ENCODE data around the gene ALDH3A2.

ALDH3A2 gene

GRCh38 chr17:19648475-19649273 is at the start of gene ALDH3A2:
ALDH3A2 (plus strand) TSS chr17:19648751; CDS start chr17:19648972, 221 bp downstream.
- H3K27ac ChIP-seq (ENCODE audit: low read length) = no peak within 1 kb of the TSS
- H3K4me3 ChIP-seq (ENCODE audit: low read depth in 1 of 2, low read length in 2 of 2) = no peak within 1 kb of the TSS

GRCh38 chr17:19610311-19610710 is 38.2 kb upstream of the ALDH3A2 start:
- Histone ChIP-seq H3K27me3 (ENCODE audit: insufficient read depth, low read length, poor library complexity) (peaks cover 7% of the 10 kb centered on the region), H3K4me1 (ENCODE audit: insufficient read depth, low read length) (no peaks in the 10 kb centered on the region), H3K4me2 (ENCODE audit: insufficient read depth, low read length) (no peak overlapping the region), H3K9me3 (ENCODE audit: insufficient read depth, low read length, severe bottlenecking) (no peaks in the 10 kb centered on the region), H3K4me3 (ENCODE audit: low read depth in 1 of 2, low read length in 2 of 2) (no peak overlapping the region), H3K36me3 (ENCODE audit: insufficient read depth, low read length) (no peaks in the 10 kb centered on the region), H3K79me2 (ENCODE audit: insufficient read depth, low read length) (no peaks in the 10 kb centered on the region), H3K9ac (ENCODE audit: low read depth, low read length) (no peak overlapping the region), H2AFZ (ENCODE audit: low read depth, low read length) (no peak overlapping the region), H3K27ac (ENCODE audit: low read length) (no peak overlapping the region), H4K20me1 (ENCODE audit: insufficient read depth, low read length) (no peaks in the 10 kb centered on the region)
- ATAC-seq (ENCODE audit: insufficient read depth, low read depth) (no peak), DNase-seq (no peak)
- TF ChIP-seq EZH2 (IDR thresholded peaks at IDR 0.05; ENCODE audit: borderline replicate concordance, low read depth, low read length, severe bottlenecking) (no peak), CTCF (IDR thresholded peaks at IDR 0.05; ENCODE audit: borderline replicate concordance, extremely low read depth, low read length, poor library complexity, severe bottlenecking) (no peak)

More at GRCh38 chr17:19648475-19649273, at the start of gene ALDH3A2:
- no peaks in the 10 kb centered on the region for H3K79me2 ChIP-seq (ENCODE audit: insufficient read depth, low read length)
- H3K9ac ChIP-seq (ENCODE audit: low read depth, low read length) = no peak within 1 kb of the TSS
- H3K36me3 ChIP-seq (ENCODE audit: insufficient read depth, low read length) = no peaks in the 10 kb centered on the region
- no peak for DNase-seq
- no peak within 1 kb of the TSS for H2AFZ ChIP-seq (ENCODE audit: low read depth, low read length)
- H4K20me1 ChIP-seq (ENCODE audit: insufficient read depth, low read length) = no peaks in the 10 kb centered on the region
- no peaks in the 10 kb centered on the region for H3K4me1 ChIP-seq (ENCODE audit: insufficient read depth, low read length)
- no peak within 1 kb of the TSS for H3K4me2 ChIP-seq (ENCODE audit: insufficient read depth, low read length)
- H3K27me3 ChIP-seq (ENCODE audit: insufficient read depth, low read length, poor library complexity) = peaks cover 11% of the 10 kb centered on the region
- TF ChIP-seq EZH2 (IDR thresholded peaks at IDR 0.05; ENCODE audit: borderline replicate concordance, low read depth, low read length, severe bottlenecking) (no peak), CTCF (IDR thresholded peaks at IDR 0.05; ENCODE audit: borderline replicate concordance, extremely low read depth, low read length, poor library complexity, severe bottlenecking) (no peak)
- no peaks in the 10 kb centered on the region for H3K9me3 ChIP-seq (ENCODE audit: insufficient read depth, low read length, severe bottlenecking)
- ATAC-seq (ENCODE audit: insufficient read depth, low read depth) = no peak

- H4K20me1 ChIP-seq (ENCODE audit: insufficient read depth, low read length) = no peaks in the 10 kb centered on the region
- H3K36me3 ChIP-seq (ENCODE audit: insufficient read depth, low read length) = no peaks in the 10 kb centered on the region
- H3K27me3 ChIP-seq (ENCODE audit: insufficient read depth, low read length, poor library complexity) = peaks cover 7% of the 10 kb centered on the region
- no peak overlapping the region for H3K4me3 ChIP-seq (ENCODE audit: low read depth in 1 of 2, low read length in 2 of 2)
- H3K79me2 ChIP-seq (ENCODE audit: insufficient read depth, low read length) = no peaks in the 10 kb centered on the region
- H3K9ac ChIP-seq (ENCODE audit: low read depth, low read length) = no peak overlapping the region
- no peak for ATAC-seq (ENCODE audit: insufficient read depth, low read depth)
- DNase-seq = no peak
- H2AFZ ChIP-seq (ENCODE audit: low read depth, low read length) = no peak overlapping the region
- H3K4me1 ChIP-seq (ENCODE audit: insufficient read depth, low read length) = no peaks in the 10 kb centered on the region
- no peak overlapping the region for H3K27ac ChIP-seq (ENCODE audit: low read length)
- no peak for TF ChIP-seq CTCF (IDR thresholded peaks at IDR 0.05; ENCODE audit: borderline replicate concordance, extremely low read depth, low read length, poor library complexity, severe bottlenecking)
- TF ChIP-seq EZH2 (IDR thresholded peaks at IDR 0.05; ENCODE audit: borderline replicate concordance, low read depth, low read length, severe bottlenecking) = no peak
- no peak overlapping the region for H3K4me2 ChIP-seq (ENCODE audit: insufficient read depth, low read length)
- no peaks in the 10 kb centered on the region for H3K9me3 ChIP-seq (ENCODE audit: insufficient read depth, low read length, severe bottlenecking)
Measured at GRCh38 chr17:19610879-19611278, 37.7 kb upstream of the ALDH3A2 start.

Measured in DND-41 (cell line).